IMR-90 (cell line): ENCODE results near the gene SLC6A4. TPM values are rescaled to one million over a fixed set of nuclear protein-coding genes. Genes with fewer than 3 reads are reported as not detected.

Source experiments
- ATAC-seq: fragments of 200-7000 bp; cut with Tn5 transposase; 2 replicates; pipeline ENCODE4 v1.9.1; 2020; ENCODE audit warnings: low read depth, mild to moderate bottlenecking, moderate library complexity
- BruUV-seq: library from RNA; stranded (reverse); fragments of 400-500 nt; replicated peaks from 2 replicates; lab custom pipeline; 2021; lab: Mats Ljungman, UMichigan
- CTCF ChIA-PET: fragments of 300-600 bp; formaldehyde crosslinking; extraction: SDS; loops from one replicate; lab custom pipeline; 2021; ENCODE audit warnings: antibody characterized with exemption; lab: Yijun Ruan, JAX
- POLR2A ChIA-PET: fragments of 300-600 bp; sonication (Branson Sonifier 250); formaldehyde crosslinking; loops from one replicate; lab custom pipeline; 2022; ENCODE audit warnings: antibody characterized with exemption; ENCODE audit not compliant: unreplicated experiment; lab: Charles Lee
- DNase-seq: peaks from one replicate; pipeline ENCODE4 v3.0.0; 2013
- H2AFZ ChIP-seq: replicated peaks from 2 replicates; pipeline ENCODE3; 2013; ENCODE audit warnings: low read length, mild to moderate bottlenecking; ENCODE audit not compliant: poor library complexity
- H2AK5ac ChIP-seq: 2 replicates; pipeline ENCODE4 v1.6.1; 2013; ENCODE audit warnings: low read depth, low read length, inconsistent platforms
- H2AK9ac ChIP-seq: replicated peaks from 2 replicates; pipeline ENCODE3; 2013; ENCODE audit warnings: mild to moderate bottlenecking, low read depth, low read length, moderate library complexity; ENCODE audit not compliant: poor library complexity
- H2BK120ac ChIP-seq: 2 replicates; pipeline ENCODE4 v1.6.1; 2013; ENCODE audit warnings: low read depth, low read length, inconsistent platforms
- H2BK15ac ChIP-seq: 3 replicates; pipeline ENCODE4 v1.6.1; 2013; ENCODE audit warnings: low read depth, low read length, inconsistent platforms
- H2BK20ac ChIP-seq: 2 replicates; pipeline ENCODE4 v1.6.1; 2013; ENCODE audit warnings: low read depth, mild to moderate bottlenecking, inconsistent platforms, low read length, moderate library complexity
- H2BK5ac ChIP-seq: 2 replicates; pipeline ENCODE4 v1.6.1; 2013; ENCODE audit warnings: mild to moderate bottlenecking, low read depth, low read length, inconsistent platforms; ENCODE audit not compliant: poor library complexity, severe bottlenecking
- H3K14ac ChIP-seq: replicated peaks from 2 replicates; pipeline ENCODE4 v1.6.1; 2013; ENCODE audit warnings: low read depth, low read length, inconsistent platforms
- H3K18ac ChIP-seq: 2 replicates; pipeline ENCODE4 v1.6.1; 2013; ENCODE audit warnings: low read depth, low read length, control low read depth
- H3K23ac ChIP-seq: 2 replicates; pipeline ENCODE4 v1.6.1; 2013; ENCODE audit warnings: low read depth, low read length, inconsistent platforms
- H3K27ac ChIP-seq: 2 replicates; pipeline ENCODE4 v1.5.1; 2013; ENCODE audit warnings: mild to moderate bottlenecking, control low read depth, low read length; ENCODE audit not compliant: insufficient read depth
- H3K27me3 ChIP-seq: 2 replicates; pipeline ENCODE4 v1.6.1; 2013; ENCODE audit warnings: low read length; ENCODE audit not compliant: control insufficient read depth, insufficient read depth
- H3K36me3 ChIP-seq: 2 replicates; pipeline ENCODE4 v1.6.1; 2013; ENCODE audit warnings: low read length, mixed read lengths; ENCODE audit not compliant: control insufficient read depth, insufficient read depth
- H3K4ac ChIP-seq: 2 replicates; pipeline ENCODE4 v1.6.1; 2013; ENCODE audit warnings: low read depth, low read length, inconsistent platforms
- H3K4me1 ChIP-seq: 2 replicates; pipeline ENCODE4 v1.6.1; 2013; ENCODE audit warnings: low read length, mixed read lengths; ENCODE audit not compliant: control insufficient read depth, insufficient read depth
- H3K4me2 ChIP-seq: 2 replicates; pipeline ENCODE4 v1.6.1; 2013; ENCODE audit warnings: low read depth, mild to moderate bottlenecking, control low read depth, low read length, moderate library complexity
- H3K4me3 ChIP-seq: 2 replicates; pipeline ENCODE4 v1.5.1; 2013; ENCODE audit warnings: low read depth, mild to moderate bottlenecking, control low read depth, low read length, moderate library complexity; ENCODE audit not compliant: insufficient read depth
- H3K56ac ChIP-seq: 2 replicates; pipeline ENCODE4 v1.6.1; 2013; ENCODE audit warnings: low read length, inconsistent platforms; ENCODE audit not compliant: insufficient read depth; ENCODE audit errors: extremely low read depth
- H3K79me1 ChIP-seq, 2 experiments: 2 replicates each; pipeline ENCODE4 v1.6.1; 2013; ENCODE audit warnings: low read length in 2 of 2, inconsistent platforms in 1 of 2, low read depth in 1 of 2
- H3K9ac ChIP-seq: 2 replicates; pipeline ENCODE4 v1.6.1; 2013; ENCODE audit warnings: low read depth, low read length, control low read depth
- H3K9me1 ChIP-seq: 2 replicates; pipeline ENCODE4 v1.6.1; 2013; ENCODE audit warnings: low read length, inconsistent platforms; ENCODE audit not compliant: insufficient read depth
- H3K9me3 ChIP-seq: 2 replicates; pipeline ENCODE4 v1.6.1; 2013; ENCODE audit warnings: low read length; ENCODE audit not compliant: control insufficient read depth, insufficient read depth
- H4K20me1 ChIP-seq: 2 replicates; pipeline ENCODE4 v1.6.1; 2013; ENCODE audit warnings: low read length, inconsistent platforms; ENCODE audit not compliant: insufficient read depth
- H4K5ac ChIP-seq: 2 replicates; pipeline ENCODE4 v1.6.1; 2013; ENCODE audit warnings: mild to moderate bottlenecking, low read depth, low read length, control low read depth
- H4K8ac ChIP-seq, 2 experiments: 2 replicates each; pipeline ENCODE4 v1.6.1; 2013; ENCODE audit warnings: low read depth in 2 of 2, low read length in 2 of 2, control low read depth in 1 of 2, inconsistent platforms in 1 of 2
- H4K91ac ChIP-seq: 2 replicates; pipeline ENCODE4 v1.6.1; 2013; ENCODE audit warnings: low read depth, low read length, inconsistent platforms; ENCODE audit not compliant: insufficient read depth
- ELK1 ChIP-seq: fragments of 150-350 bp; IDR thresholded peaks from 2 replicates; pipeline ENCODE4 v1.6.1; 2016; ENCODE audit warnings: low read depth, mild to moderate bottlenecking, low read length, moderate library complexity, borderline replicate concordance
- FOS ChIP-seq: fragments of 150-350 bp; IDR thresholded peaks from 2 replicates; pipeline ENCODE4 v1.6.1; 2016; ENCODE audit warnings: low read depth, low read length
- MXI1 ChIP-seq: IDR thresholded peaks from 2 replicates; pipeline ENCODE4 v1.6.1; 2012; ENCODE audit warnings: low read depth, mild to moderate bottlenecking, low read length, moderate library complexity, borderline replicate concordance
- WGBS, 2 experiments: methylation state at CpG; one replicate each; pipeline versions ENCODE4 v1.1.5 to v1.1.7; 2013; ENCODE audit warnings: missing lambda C conversion rate in 2 of 2; ENCODE audit not compliant: insufficient read length in 1 of 2; ENCODE audit errors: extremely low coverage in 2 of 2; 5-methylcytosine and 5-hydroxymethylcytosine counted together
- dilution Hi-C: fragments of 300-500 bp; cut with HindIII; formaldehyde crosslinking; loops from one replicate; pipeline ENCODE4 v1.14.3; 2018; ENCODE audit warnings: low sequenced_read_pairs; ENCODE audit not compliant: unreplicated experiment
- in situ Hi-C: fragments of 300-500 bp; cut with MboI; formaldehyde crosslinking; loops from 3 replicates; pipeline ENCODE4 v1.14.3; 2019; ENCODE audit warnings: low sequenced_read_pairs, inconsistent platforms, mixed read lengths
- intact Hi-C: fragments of 100-400 bp; cut with micrococcal nuclease; formaldehyde crosslinking; loops from 2 replicates; pipeline ENCODE4 v1.10.0; 2022
- polyA plus RNA-seq, 3 experiments: library from polyadenylated mRNA; depleted of rRNA; stranded (reverse); fragments of >200 nt; gene quantifications; 2 replicates each; pipeline ENCODE4 v1.2.3, GENCODE V29; 2012; ENCODE audit warnings: low replicate concordance in 1 of 3
- total RNA-seq: library from RNA; depleted of rRNA; stranded (reverse); fragments of >200 nt; gene quantifications from 2 replicates; pipeline ENCODE4 v1.2.3, GENCODE V29; 2012

SLC6A4 gene
- total and polyA plus RNA-seq, 2 of the 4 experiments (the other 2 are of a cell fraction), result under 0.01 TPM; not detected in 1

- peak; percentile 89 for DNase-seq
- ChIA-PET CTCF (interaction anchor here (0.5 to 1.1 kb wide), 2 partner anchors 9 to 509 kb away, joined by 3 to 4 read pairs; no protein-coding TSS in a partner anchor), POLR2A (interaction anchor here (0.6 kb wide), 1 partner anchor 119 kb away, joined by 3 read pairs; no protein-coding TSS in a partner anchor)
- Histone ChIP-seq H3K36me3 (peaks cover 14% of the 10 kb centered on the region), H3K9ac (no peak overlapping the region), H3K56ac (no peak overlapping the region), H3K14ac (no peak overlapping the region; the same call in 1 of the 2 replicates), H3K4me1 (peaks cover 5% of the 10 kb centered on the region; the same call in 1 of the 2 replicates), H2AK9ac (no peak overlapping the region), H3K79me1 (peaks cover 6 to 7% of the 10 kb centered on the region in 2 experiments; a peak in 2 of 4 replicates), H2BK5ac (peak overlapping the region; percentile 68), H2BK15ac (no peak overlapping the region), H2BK120ac (no peak overlapping the region), H3K27me3 (no peaks in the 10 kb centered on the region), H4K5ac (peak overlapping the region; percentile 61; the same call in 1 of the 2 replicates), H2BK20ac (peak overlapping the region; percentile 3; the same call in 1 of the 2 replicates), H3K9me3 (no peaks in the 10 kb centered on the region), H2AK5ac (peak overlapping the region; percentile 1; the same call in 1 of the 2 replicates), H3K4me2 (peak overlapping the region; percentile 10; the same call in 1 of the 2 replicates), H3K9me1 (peaks cover 5% of the 10 kb centered on the region), H3K4me3 (no peak overlapping the region), H3K4ac (peak overlapping the region; percentile 15; the same call in 1 of the 2 replicates), H4K91ac (no peak overlapping the region), H3K27ac (no peak overlapping the region), H3K23ac (0 out of 2 replicates have a peak overlapping the region, but pooled peaks have one; percentile 1), H2AFZ (peak overlapping the region; percentile 28), H4K20me1 (no peaks in the 10 kb centered on the region), H4K8ac (peak overlapping the region in 1 of 2 experiments; percentile 7; a peak in 1 of 4 replicates), H3K18ac (peak overlapping the region; percentile 31; the same call in 1 of the 2 replicates)
- BruUV-seq, result no TSS peak
- ATAC-seq, result peak; percentile 81
- WGBS, 2 experiments, result 50% methylated on average over 2 of the region's 4 CpGs; no CpG with 5 or more reads in 1 of the 2 experiments
- intact Hi-C loops (loop anchor here (5.0 kb wide), 1 partner anchor 478 kb away; no protein-coding TSS in a partner anchor), in situ Hi-C loops (no loop called here), dilution Hi-C loops (no loop called here)
- TF ChIP-seq ELK1 (no peak), MXI1 (no peak), FOS (peak; percentile 48; the same call in 1 of the 2 replicates)
Observed at GRCh38 chr17:30244853-30245385, 9.4 kb upstream of the SLC6A4 start.
